Sigmoid colon (tissue), 4 donors: Measurements from ENCODE around the gene UBE2Q1.

Source experiments
- POLR2A ChIP-seq, 2 donors: fragments of 450-650 bp; IDR thresholded peaks; one replicate each; pipeline ENCODE4 v1.6.1; 2016; ENCODE audit warnings: antibody characterized with exemption in 2 of 2, mild to moderate bottlenecking in 2 of 2, moderate library complexity in 2 of 2
- POLR2AphosphoS5 ChIP-seq, 4 donors: sonication (generic); formaldehyde crosslinking; IDR thresholded peaks; one replicate each; pipeline ENCODE4 v1.6.1; 2017; ENCODE audit warnings: antibody characterized with exemption in 4 of 4
- TF ChIP-seq, protein P1 (sequence below), 4 experiments: fragments of 450-650 bp in 3 of 4; fragments of 200-600 bp in 1 of 4; IDR thresholded peaks; one replicate each; pipeline ENCODE4 v1.5.1; 2016 to 2019; ENCODE audit warnings: antibody characterized with exemption in 4 of 4, mild to moderate bottlenecking in 3 of 4, moderate library complexity in 2 of 4

DNA sequence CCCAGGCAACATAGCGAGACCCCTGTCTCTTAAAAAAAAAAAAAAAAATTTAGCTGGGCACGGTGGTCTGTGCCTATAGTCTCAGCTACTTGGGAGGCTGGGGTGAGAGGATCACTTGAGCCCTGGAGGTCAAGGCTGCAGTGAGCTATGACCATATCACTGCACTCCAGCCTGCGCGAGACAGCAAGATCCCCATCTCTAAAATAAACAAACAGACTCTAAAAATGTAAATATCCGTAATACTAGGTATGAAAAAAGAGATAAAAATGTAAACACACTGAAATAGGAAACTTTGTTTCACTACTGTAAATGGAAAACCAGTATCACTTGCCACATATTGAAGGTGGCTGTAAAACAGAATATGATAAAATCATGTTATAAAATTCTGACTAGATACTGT is 32.3 kb upstream of the UBE2Q1 start:
- no peak for TF ChIP-seq POLR2A (IDR thresholded peaks at IDR 0.05)
- TF ChIP-seq, protein P1, sequence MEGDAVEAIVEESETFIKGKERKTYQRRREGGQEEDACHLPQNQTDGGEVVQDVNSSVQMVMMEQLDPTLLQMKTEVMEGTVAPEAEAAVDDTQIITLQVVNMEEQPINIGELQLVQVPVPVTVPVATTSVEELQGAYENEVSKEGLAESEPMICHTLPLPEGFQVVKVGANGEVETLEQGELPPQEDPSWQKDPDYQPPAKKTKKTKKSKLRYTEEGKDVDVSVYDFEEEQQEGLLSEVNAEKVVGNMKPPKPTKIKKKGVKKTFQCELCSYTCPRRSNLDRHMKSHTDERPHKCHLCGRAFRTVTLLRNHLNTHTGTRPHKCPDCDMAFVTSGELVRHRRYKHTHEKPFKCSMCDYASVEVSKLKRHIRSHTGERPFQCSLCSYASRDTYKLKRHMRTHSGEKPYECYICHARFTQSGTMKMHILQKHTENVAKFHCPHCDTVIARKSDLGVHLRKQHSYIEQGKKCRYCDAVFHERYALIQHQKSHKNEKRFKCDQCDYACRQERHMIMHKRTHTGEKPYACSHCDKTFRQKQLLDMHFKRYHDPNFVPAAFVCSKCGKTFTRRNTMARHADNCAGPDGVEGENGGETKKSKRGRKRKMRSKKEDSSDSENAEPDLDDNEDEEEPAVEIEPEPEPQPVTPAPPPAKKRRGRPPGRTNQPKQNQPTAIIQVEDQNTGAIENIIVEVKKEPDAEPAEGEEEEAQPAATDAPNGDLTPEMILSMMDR (IDR thresholded peaks at IDR 0.05): no peak
- no peak for TF ChIP-seq POLR2AphosphoS5 (IDR thresholded peaks at IDR 0.05)
